22Rv1 (cell line): ENCODE measurements around the gene HOXD8.

Experiments used
- ZFX ChIP-seq: fragments of 450-650 bp; IDR thresholded peaks from 2 replicates; pipeline ENCODE4 v1.6.1; 2017; ENCODE audit warnings: antibody characterized with exemption, borderline replicate concordance
- TF ChIP-seq, protein P1 (sequence below): fragments of 450-650 bp; IDR thresholded peaks from 2 replicates; pipeline ENCODE4 v1.5.1; 2017; ENCODE audit warnings: mild to moderate bottlenecking

DNA sequence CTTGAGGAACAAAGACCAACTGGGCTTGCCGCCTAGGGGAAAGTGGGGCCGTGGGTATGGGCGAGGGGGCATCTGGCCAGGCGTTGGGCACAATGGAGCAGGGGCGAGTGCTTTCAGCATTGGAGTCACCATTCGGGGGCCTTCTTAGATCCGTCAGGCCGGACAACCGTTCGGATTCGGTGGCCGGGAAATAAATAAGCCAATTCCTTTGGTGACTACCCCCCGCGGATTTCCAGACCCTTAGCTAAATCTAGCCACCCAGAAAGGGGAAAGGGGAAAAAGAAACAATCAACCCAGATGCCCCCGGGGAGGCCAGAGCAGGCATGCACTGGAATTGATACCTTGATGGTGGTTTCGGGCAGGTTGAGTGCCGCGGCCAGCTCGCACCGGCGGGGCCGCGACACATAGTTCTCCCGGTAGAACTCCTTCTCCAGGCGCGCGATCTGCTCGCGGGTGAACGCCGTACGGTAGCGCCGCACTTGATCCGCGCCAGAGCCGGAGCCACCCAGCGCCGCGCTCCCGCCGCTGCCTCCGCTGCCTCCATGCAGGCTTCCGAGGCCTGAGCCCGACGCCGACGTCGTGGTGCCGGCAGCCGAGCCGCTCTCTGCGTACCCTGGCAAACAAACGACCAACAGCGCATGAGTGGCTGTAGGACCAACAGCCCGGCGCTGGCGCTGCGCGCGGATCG, 47.5 kb upstream of the HOXD8 start:
- TF ChIP-seq, protein P1, sequence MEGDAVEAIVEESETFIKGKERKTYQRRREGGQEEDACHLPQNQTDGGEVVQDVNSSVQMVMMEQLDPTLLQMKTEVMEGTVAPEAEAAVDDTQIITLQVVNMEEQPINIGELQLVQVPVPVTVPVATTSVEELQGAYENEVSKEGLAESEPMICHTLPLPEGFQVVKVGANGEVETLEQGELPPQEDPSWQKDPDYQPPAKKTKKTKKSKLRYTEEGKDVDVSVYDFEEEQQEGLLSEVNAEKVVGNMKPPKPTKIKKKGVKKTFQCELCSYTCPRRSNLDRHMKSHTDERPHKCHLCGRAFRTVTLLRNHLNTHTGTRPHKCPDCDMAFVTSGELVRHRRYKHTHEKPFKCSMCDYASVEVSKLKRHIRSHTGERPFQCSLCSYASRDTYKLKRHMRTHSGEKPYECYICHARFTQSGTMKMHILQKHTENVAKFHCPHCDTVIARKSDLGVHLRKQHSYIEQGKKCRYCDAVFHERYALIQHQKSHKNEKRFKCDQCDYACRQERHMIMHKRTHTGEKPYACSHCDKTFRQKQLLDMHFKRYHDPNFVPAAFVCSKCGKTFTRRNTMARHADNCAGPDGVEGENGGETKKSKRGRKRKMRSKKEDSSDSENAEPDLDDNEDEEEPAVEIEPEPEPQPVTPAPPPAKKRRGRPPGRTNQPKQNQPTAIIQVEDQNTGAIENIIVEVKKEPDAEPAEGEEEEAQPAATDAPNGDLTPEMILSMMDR = no peak
- TF ChIP-seq ZFX = no peak
